ENCODE data around the gene PDLIM3.

The PDLIM3 gene

DNA sequence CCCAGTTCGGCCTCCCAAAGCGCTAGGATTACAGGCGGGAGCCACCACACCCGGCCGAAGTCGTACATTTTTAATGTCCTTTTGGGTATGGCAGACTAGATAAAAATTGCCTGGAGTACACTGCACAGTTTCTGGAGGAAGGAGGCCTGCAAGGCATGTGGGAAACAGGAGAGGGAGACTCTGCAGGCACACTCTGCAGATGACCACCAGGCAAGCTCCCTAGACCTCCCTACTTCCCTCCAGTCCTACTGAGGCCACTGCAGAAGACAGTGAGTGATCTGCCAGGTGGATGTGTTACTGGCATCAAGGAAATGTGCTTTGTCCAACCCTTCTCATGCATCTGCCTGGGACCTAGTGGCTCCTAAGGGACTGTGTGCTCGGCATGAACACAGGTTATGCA lies 11.4 kb downstream of the PDLIM3 start:
- Histone ChIP-seq H3K9me2 (replicated peaks; ENCODE audit: insufficient read depth, low read length) (no peaks in the 10 kb centered on the region), H3K9me3 (replicated peaks; ENCODE audit: insufficient read depth, low read length) (no peaks in the 10 kb centered on the region), H3K4me1 (ENCODE audit: low read length) (peaks cover 7% of the 10 kb centered on the region; the same call in 1 of the 2 replicates), H3F3A (ENCODE audit: insufficient read depth, low read length) (no peaks in the 10 kb centered on the region), H2AFZ (ENCODE audit: low read length) (no peak overlapping the region), H3K36me3 (replicated peaks; ENCODE audit: insufficient read depth, low read length) (peaks cover 8% of the 10 kb centered on the region; the same call in 1 of the 2 replicates), H3K9ac (ENCODE audit: low read length) (no peak overlapping the region), H3K27ac (ENCODE audit: low read length) (no peak overlapping the region), H3K79me2 (ENCODE audit: low read length) (peaks cover 17% of the 10 kb centered on the region), H3K27me3 (replicated peaks; ENCODE audit: insufficient read depth, low read length) (no peaks in the 10 kb centered on the region), H4K20me1 (ENCODE audit: insufficient read depth, low read length) (no peaks in the 10 kb centered on the region), H3K4me2 (ENCODE audit: low read depth, low read length) (no peak overlapping the region), H3K4me3 (ENCODE audit: low read length) (no peak overlapping the region)
- no peak for TF ChIP-seq EZH2 (optimal IDR thresholded peaks at IDR 0.05; ENCODE audit: low read depth, low read length)
- no peak for TF ChIP-seq EZH2phosphoT487 (IDR thresholded peaks at IDR 0.05; ENCODE audit: low read length)
- TF ChIP-seq, protein P1, sequence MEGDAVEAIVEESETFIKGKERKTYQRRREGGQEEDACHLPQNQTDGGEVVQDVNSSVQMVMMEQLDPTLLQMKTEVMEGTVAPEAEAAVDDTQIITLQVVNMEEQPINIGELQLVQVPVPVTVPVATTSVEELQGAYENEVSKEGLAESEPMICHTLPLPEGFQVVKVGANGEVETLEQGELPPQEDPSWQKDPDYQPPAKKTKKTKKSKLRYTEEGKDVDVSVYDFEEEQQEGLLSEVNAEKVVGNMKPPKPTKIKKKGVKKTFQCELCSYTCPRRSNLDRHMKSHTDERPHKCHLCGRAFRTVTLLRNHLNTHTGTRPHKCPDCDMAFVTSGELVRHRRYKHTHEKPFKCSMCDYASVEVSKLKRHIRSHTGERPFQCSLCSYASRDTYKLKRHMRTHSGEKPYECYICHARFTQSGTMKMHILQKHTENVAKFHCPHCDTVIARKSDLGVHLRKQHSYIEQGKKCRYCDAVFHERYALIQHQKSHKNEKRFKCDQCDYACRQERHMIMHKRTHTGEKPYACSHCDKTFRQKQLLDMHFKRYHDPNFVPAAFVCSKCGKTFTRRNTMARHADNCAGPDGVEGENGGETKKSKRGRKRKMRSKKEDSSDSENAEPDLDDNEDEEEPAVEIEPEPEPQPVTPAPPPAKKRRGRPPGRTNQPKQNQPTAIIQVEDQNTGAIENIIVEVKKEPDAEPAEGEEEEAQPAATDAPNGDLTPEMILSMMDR (IDR thresholded peaks at IDR 0.05; ENCODE audit: low read length) = no peak
- DNase-seq = no peak

DNA sequence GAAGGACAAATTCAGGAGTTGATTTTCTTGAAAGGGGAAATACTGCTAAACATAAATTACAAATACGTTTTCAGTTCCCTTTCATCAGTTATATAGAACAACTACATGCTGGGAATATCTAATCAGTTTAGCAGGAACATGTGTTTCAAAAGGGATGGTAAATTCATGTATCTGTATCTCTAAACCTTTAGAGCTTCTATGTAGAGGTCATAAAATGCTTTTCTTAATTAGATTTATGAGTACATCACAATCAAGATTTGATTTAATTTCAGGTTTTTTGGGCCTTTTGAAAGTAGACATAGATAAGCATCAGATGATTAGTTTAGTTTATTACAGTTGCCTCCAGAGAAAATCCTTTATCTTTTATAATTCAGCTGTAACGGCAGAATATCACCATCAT lies 12.9 kb downstream of the PDLIM3 start:
- Histone ChIP-seq H3K79me2 (ENCODE audit: low read length) (peaks cover 11% of the 10 kb centered on the region), H3K27me3 (replicated peaks; ENCODE audit: insufficient read depth, low read length) (no peaks in the 10 kb centered on the region), H3K9ac (ENCODE audit: low read length) (no peak overlapping the region), H3K27ac (ENCODE audit: low read length) (no peak overlapping the region), H3K9me2 (replicated peaks; ENCODE audit: insufficient read depth, low read length) (no peaks in the 10 kb centered on the region), H2AFZ (ENCODE audit: low read length) (no peak overlapping the region), H3K36me3 (replicated peaks; ENCODE audit: insufficient read depth, low read length) (peaks cover 8% of the 10 kb centered on the region; the same call in 1 of the 2 replicates), H3K4me3 (ENCODE audit: low read length) (no peak overlapping the region), H3K4me2 (ENCODE audit: low read depth, low read length) (no peak overlapping the region), H3K4me1 (ENCODE audit: low read length) (peaks cover 7% of the 10 kb centered on the region; the same call in 1 of the 2 replicates), H3K9me3 (replicated peaks; ENCODE audit: insufficient read depth, low read length) (no peaks in the 10 kb centered on the region), H4K20me1 (ENCODE audit: insufficient read depth, low read length) (no peaks in the 10 kb centered on the region), H3F3A (ENCODE audit: insufficient read depth, low read length) (no peaks in the 10 kb centered on the region)
- TF ChIP-seq EZH2 (optimal IDR thresholded peaks at IDR 0.05; ENCODE audit: low read depth, low read length) = no peak
- TF ChIP-seq, protein P1 (IDR thresholded peaks at IDR 0.05; ENCODE audit: low read length) = no peak
- TF ChIP-seq EZH2phosphoT487 (IDR thresholded peaks at IDR 0.05; ENCODE audit: low read length) = no peak
- no peak for DNase-seq

DNA sequence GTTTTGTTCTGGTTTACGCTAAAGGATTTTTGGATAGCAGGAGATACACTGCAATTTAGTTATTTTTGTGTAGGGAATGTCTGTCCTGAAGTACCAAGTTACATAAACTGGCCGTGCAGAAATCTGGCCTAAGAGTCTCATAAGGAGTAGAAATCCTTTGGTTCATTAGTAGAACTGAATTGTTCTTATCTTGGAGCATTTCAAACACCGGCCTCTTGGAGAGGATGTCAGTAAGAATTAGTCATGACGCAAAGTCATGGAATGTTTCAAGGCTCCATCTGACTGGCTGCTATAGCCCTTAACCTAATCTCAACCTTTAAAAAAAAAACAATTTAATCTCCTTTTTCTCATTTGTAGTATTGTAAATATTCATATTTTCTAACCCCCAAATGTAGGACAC lies 15.2 kb downstream of the PDLIM3 start:
- no peaks in the 10 kb centered on the region for H3F3A ChIP-seq (ENCODE audit: insufficient read depth, low read length)
- TF ChIP-seq, protein P1 (IDR thresholded peaks at IDR 0.05; ENCODE audit: low read length) = no peak
- TF ChIP-seq EZH2 (optimal IDR thresholded peaks at IDR 0.05; ENCODE audit: low read depth, low read length) (no peak), EZH2phosphoT487 (IDR thresholded peaks at IDR 0.05; ENCODE audit: low read length) (no peak)
- no peaks in the 10 kb centered on the region for H3K4me1 ChIP-seq (ENCODE audit: low read length)
- H3K36me3 ChIP-seq (replicated peaks; ENCODE audit: insufficient read depth, low read length) = peaks cover 8% of the 10 kb centered on the region; the same call in 1 of the 2 replicates
- no peaks in the 10 kb centered on the region for H4K20me1 ChIP-seq (ENCODE audit: insufficient read depth, low read length)
- H3K4me3 ChIP-seq (ENCODE audit: low read length) = no peak overlapping the region
- H3K9ac ChIP-seq (ENCODE audit: low read length) = no peak overlapping the region
- H3K9me3 ChIP-seq (replicated peaks; ENCODE audit: insufficient read depth, low read length) = no peaks in the 10 kb centered on the region
- H3K79me2 ChIP-seq (ENCODE audit: low read length) = no peaks in the 10 kb centered on the region
- no peaks in the 10 kb centered on the region for H3K27me3 ChIP-seq (replicated peaks; ENCODE audit: insufficient read depth, low read length)
- no peaks in the 10 kb centered on the region for H3K9me2 ChIP-seq (replicated peaks; ENCODE audit: insufficient read depth, low read length)
- H3K27ac ChIP-seq (ENCODE audit: low read length) = no peak overlapping the region
- H3K4me2 ChIP-seq (ENCODE audit: low read depth, low read length) = no peak overlapping the region
- no peak overlapping the region for H2AFZ ChIP-seq (ENCODE audit: low read length)
- no peak for DNase-seq

Measured in MM.1S (cell line).